GM18507 (cell line): ENCODE results near the gene RGS1.

Experiments used
- DNase-seq: peaks from one replicate; pipeline ENCODE4 v3.0.0; 2011; ENCODE audit warnings: low read depth; ENCODE audit not compliant: insufficient read length; ENCODE audit errors: extremely low spot score
- FAIRE-seq: peaks from 2 replicates; lab custom pipeline; 2011; peaks lifted over from hg19 to GRCh38; lab: Jason Lieb, UNC

Gene RGS1

GRCh38 chr1:192550922-192551534 is 24.5 kb upstream of the RGS1 start:
- DNase-seq (no peak), FAIRE-seq (peak; percentile 90)

GRCh38 chr1:192552760-192553191 is 22.8 kb upstream of the RGS1 start:
- FAIRE-seq: peak; percentile 78
- no peak for DNase-seq

GRCh38 chr1:192553741-192554140 is 21.8 kb upstream of the RGS1 start:
- FAIRE-seq (peak; percentile 69), DNase-seq (no peak)

- DNase-seq: no peak
- FAIRE-seq: no peak
These were observed 20.7 kb upstream of the RGS1 start for GRCh38 chr1:192554904-192555303.

GRCh38 chr1:192555399-192555798 is 20.2 kb upstream of the RGS1 start:
- DNase-seq (no peak), FAIRE-seq (no peak)

- FAIRE-seq (peak; percentile 18), DNase-seq (no peak)
These were observed 17.6 kb upstream of the RGS1 start for GRCh38 chr1:192557841-192558595.

- no peak for DNase-seq
- FAIRE-seq: peak; percentile 86
These were observed 16.2 kb upstream of the RGS1 start for GRCh38 chr1:192559115-192560006.

GRCh38 chr1:192561301-192561700 is 14.3 kb upstream of the RGS1 start:
- no peak for DNase-seq

GRCh38 chr1:192563129-192563528 is 12.4 kb upstream of the RGS1 start:
- peak; percentile 5 for FAIRE-seq
- DNase-seq: no peak

More at GRCh38 chr1:192561301-192561700, 14.3 kb upstream of the RGS1 start:
- no peak for FAIRE-seq

- DNase-seq: no peak
- no peak for FAIRE-seq
These were observed 11.5 kb upstream of the RGS1 start for GRCh38 chr1:192564099-192564498.

GRCh38 chr1:192565946-192566345 is 9.6 kb upstream of the RGS1 start:
- DNase-seq (no peak), FAIRE-seq (no peak)

- DNase-seq: no peak
- peak; percentile 12 for FAIRE-seq
These were observed 8.9 kb upstream of the RGS1 start for GRCh38 chr1:192566657-192567056.

- DNase-seq (no peak), FAIRE-seq (no peak)
These were observed 7.5 kb upstream of the RGS1 start for GRCh38 chr1:192568063-192568462.

GRCh38 chr1:192571668-192572067 is 3.9 kb upstream of the RGS1 start:
- DNase-seq (no peak), FAIRE-seq (no peak)

- FAIRE-seq (no peak), DNase-seq (no peak)
These were observed 2.1 kb upstream of the RGS1 start for GRCh38 chr1:192573499-192573898.

GRCh38 chr1:192574073-192574472 is 1.5 kb upstream of the RGS1 start:
- FAIRE-seq: peak; percentile 44

GRCh38 chr1:192576190-192577144 is 894 bp downstream of the RGS1 start:
- DNase-seq (no peak), FAIRE-seq (peak; percentile 59)

More at GRCh38 chr1:192574073-192574472, 1.5 kb upstream of the RGS1 start:
- no peak for DNase-seq

- FAIRE-seq: no peak
- DNase-seq: no peak
These were observed 1.9 kb downstream of the RGS1 start for GRCh38 chr1:192577145-192578140.
